ENCODE results near the gene PTPDC1.

PTPDC1 gene

GRCh38 chr9:94078086-94078485 lies 6.2 kb upstream of the PTPDC1 start:
- Histone ChIP-seq H3K79me1 (ENCODE audit: low read length) (no peaks in the 10 kb centered on the region), H3K4me3 (ENCODE audit: low read length) (no peak overlapping the region), H2AK5ac (ENCODE audit: low read length) (no peak overlapping the region), H3K36me3 (ENCODE audit: control insufficient read depth, insufficient read depth, low read length) (no peaks in the 10 kb centered on the region), H3K4me1 (ENCODE audit: control insufficient read depth, low read depth, low read length) (no peaks in the 10 kb centered on the region), H3K4me2 (ENCODE audit: low read length) (no peak overlapping the region), H3K27me3 (ENCODE audit: insufficient read depth, low read length, poor library complexity) (no peaks in the 10 kb centered on the region), H3K27ac (ENCODE audit: low read depth, low read length) (no peak overlapping the region), H3K9ac (ENCODE audit: low read length) (no peak overlapping the region), H3K79me2 (ENCODE audit: control insufficient read depth, insufficient read depth, low read length) (no peaks in the 10 kb centered on the region), H3K23ac (ENCODE audit: low read length) (no peak overlapping the region), H4K8ac (ENCODE audit: low read depth, low read length) (no peak overlapping the region), H3K4ac (ENCODE audit: low read depth, low read length) (no peak overlapping the region), H3K56ac (ENCODE audit: low read length) (no peak overlapping the region), H2BK5ac (ENCODE audit: low read length) (no peak overlapping the region), H4K5ac (ENCODE audit: low read length) (no peak overlapping the region), H3K18ac (ENCODE audit: low read length) (no peak overlapping the region), H2BK120ac (ENCODE audit: low read depth, low read length) (no peak overlapping the region), H2BK15ac (replicated peaks; ENCODE audit: low read depth) (no peak overlapping the region)
- no peak for DNase-seq
- WGBS (ENCODE audit: extremely low coverage, insufficient coverage, low lambda C conversion rate) = no CpG with 5 or more reads among the region's 2 CpGs

- Histone ChIP-seq H2BK120ac (ENCODE audit: low read depth, low read length) (no peak overlapping the region), H3K4me2 (ENCODE audit: low read length) (no peak overlapping the region), H4K8ac (ENCODE audit: low read depth, low read length) (no peak overlapping the region), H3K4me3 (ENCODE audit: low read length) (no peak overlapping the region), H3K23ac (ENCODE audit: low read length) (no peak overlapping the region), H3K4me1 (ENCODE audit: control insufficient read depth, low read depth, low read length) (no peaks in the 10 kb centered on the region), H2BK15ac (replicated peaks; ENCODE audit: low read depth) (no peak overlapping the region), H3K27ac (ENCODE audit: low read depth, low read length) (no peak overlapping the region), H4K5ac (ENCODE audit: low read length) (no peak overlapping the region), H3K79me1 (ENCODE audit: low read length) (no peaks in the 10 kb centered on the region), H3K27me3 (ENCODE audit: insufficient read depth, low read length, poor library complexity) (no peaks in the 10 kb centered on the region), H3K56ac (ENCODE audit: low read length) (no peak overlapping the region), H3K36me3 (ENCODE audit: control insufficient read depth, insufficient read depth, low read length) (no peaks in the 10 kb centered on the region), H2BK5ac (ENCODE audit: low read length) (no peak overlapping the region), H3K79me2 (ENCODE audit: control insufficient read depth, insufficient read depth, low read length) (no peaks in the 10 kb centered on the region), H3K4ac (ENCODE audit: low read depth, low read length) (no peak overlapping the region), H3K9ac (ENCODE audit: low read length) (no peak overlapping the region), H3K18ac (ENCODE audit: low read length) (no peak overlapping the region), H2AK5ac (ENCODE audit: low read length) (no peak overlapping the region)
- no CpG with 5 or more reads among the region's 2 CpGs for WGBS (ENCODE audit: extremely low coverage, insufficient coverage, low lambda C conversion rate)
- DNase-seq = no peak
These were observed 5.0 kb upstream of the PTPDC1 start for GRCh38 chr9:94079236-94079635.

GRCh38 chr9:94080249-94080648 lies 4.0 kb upstream of the PTPDC1 start:
- Histone ChIP-seq H3K79me1 (ENCODE audit: low read length) (no peaks in the 10 kb centered on the region), H3K4me1 (ENCODE audit: control insufficient read depth, low read depth, low read length) (peaks cover 2% of the 10 kb centered on the region), H3K36me3 (ENCODE audit: control insufficient read depth, insufficient read depth, low read length) (no peaks in the 10 kb centered on the region)

GRCh38 chr9:94081435-94081834 lies 2.8 kb upstream of the PTPDC1 start:
- no peak overlapping the region for H2BK120ac ChIP-seq (ENCODE audit: low read depth, low read length)
- H3K4me1 ChIP-seq (ENCODE audit: control insufficient read depth, low read depth, low read length) = peaks cover 2% of the 10 kb centered on the region
- no peaks in the 10 kb centered on the region for H3K27me3 ChIP-seq (ENCODE audit: insufficient read depth, low read length, poor library complexity)
- no peak overlapping the region for H4K8ac ChIP-seq (ENCODE audit: low read depth, low read length)
- no peak overlapping the region for H3K18ac ChIP-seq (ENCODE audit: low read length)
- no peaks in the 10 kb centered on the region for H3K79me1 ChIP-seq (ENCODE audit: low read length)
- H3K79me2 ChIP-seq (ENCODE audit: control insufficient read depth, insufficient read depth, low read length) = no peaks in the 10 kb centered on the region
- no peak overlapping the region for H3K23ac ChIP-seq (ENCODE audit: low read length)
- H3K36me3 ChIP-seq (ENCODE audit: control insufficient read depth, insufficient read depth, low read length) = no peaks in the 10 kb centered on the region
- no peak overlapping the region for H2AK5ac ChIP-seq (ENCODE audit: low read length)
- H3K4ac ChIP-seq (ENCODE audit: low read depth, low read length) = no peak overlapping the region
- no peak overlapping the region for H3K4me3 ChIP-seq (ENCODE audit: low read length)
- no peak overlapping the region for H2BK5ac ChIP-seq (ENCODE audit: low read length)
- no peak overlapping the region for H3K56ac ChIP-seq (ENCODE audit: low read length)
- no peak overlapping the region for H4K5ac ChIP-seq (ENCODE audit: low read length)
- no CpG with 5 or more reads among the region's 4 CpGs for WGBS (ENCODE audit: extremely low coverage, insufficient coverage, low lambda C conversion rate)
- no peak overlapping the region for H3K9ac ChIP-seq (ENCODE audit: low read length)
- no peak overlapping the region for H3K27ac ChIP-seq (ENCODE audit: low read depth, low read length)
- no peak overlapping the region for H2BK15ac ChIP-seq (replicated peaks; ENCODE audit: low read depth)
- DNase-seq = no peak
- H3K4me2 ChIP-seq (ENCODE audit: low read length) = no peak overlapping the region

More at GRCh38 chr9:94080249-94080648, 4.0 kb upstream of the PTPDC1 start:
- no peak overlapping the region for H3K4me3 ChIP-seq (ENCODE audit: low read length)
- no CpG with 5 or more reads among the region's 2 CpGs for WGBS (ENCODE audit: extremely low coverage, insufficient coverage, low lambda C conversion rate)
- H3K4ac ChIP-seq (ENCODE audit: low read depth, low read length) = no peak overlapping the region
- no peaks in the 10 kb centered on the region for H3K27me3 ChIP-seq (ENCODE audit: insufficient read depth, low read length, poor library complexity)
- H2BK5ac ChIP-seq (ENCODE audit: low read length) = no peak overlapping the region
- no peak overlapping the region for H3K56ac ChIP-seq (ENCODE audit: low read length)
- no peak overlapping the region for H3K23ac ChIP-seq (ENCODE audit: low read length)
- H4K8ac ChIP-seq (ENCODE audit: low read depth, low read length) = no peak overlapping the region
- no peak overlapping the region for H3K4me2 ChIP-seq (ENCODE audit: low read length)
- H3K18ac ChIP-seq (ENCODE audit: low read length) = no peak overlapping the region
- DNase-seq = no peak
- H3K9ac ChIP-seq (ENCODE audit: low read length) = no peak overlapping the region
- no peak overlapping the region for H2AK5ac ChIP-seq (ENCODE audit: low read length)
- no peak overlapping the region for H2BK120ac ChIP-seq (ENCODE audit: low read depth, low read length)
- H3K27ac ChIP-seq (ENCODE audit: low read depth, low read length) = no peak overlapping the region
- H2BK15ac ChIP-seq (replicated peaks; ENCODE audit: low read depth) = no peak overlapping the region
- no peaks in the 10 kb centered on the region for H3K79me2 ChIP-seq (ENCODE audit: control insufficient read depth, insufficient read depth, low read length)
- H4K5ac ChIP-seq (ENCODE audit: low read length) = no peak overlapping the region

- H3K27ac ChIP-seq (ENCODE audit: low read depth, low read length) = no peak overlapping the region
- H3K23ac ChIP-seq (ENCODE audit: low read length) = no peak overlapping the region
- peaks cover 4% of the 10 kb centered on the region for H3K4me1 ChIP-seq (ENCODE audit: control insufficient read depth, low read depth, low read length)
- no peak overlapping the region for H2AK5ac ChIP-seq (ENCODE audit: low read length)
- H3K79me1 ChIP-seq (ENCODE audit: low read length) = no peaks in the 10 kb centered on the region
- no peak overlapping the region for H3K4ac ChIP-seq (ENCODE audit: low read depth, low read length)
- H3K27me3 ChIP-seq (ENCODE audit: insufficient read depth, low read length, poor library complexity) = no peaks in the 10 kb centered on the region
- no peak overlapping the region for H3K18ac ChIP-seq (ENCODE audit: low read length)
- no peaks in the 10 kb centered on the region for H3K36me3 ChIP-seq (ENCODE audit: control insufficient read depth, insufficient read depth, low read length)
- H3K56ac ChIP-seq (ENCODE audit: low read length) = no peak overlapping the region
- H3K79me2 ChIP-seq (ENCODE audit: control insufficient read depth, insufficient read depth, low read length) = no peaks in the 10 kb centered on the region
- H3K4me2 ChIP-seq (ENCODE audit: low read length) = no peak overlapping the region
- H4K5ac ChIP-seq (ENCODE audit: low read length) = no peak overlapping the region
- no CpG with 5 or more reads among the region's 8 CpGs for WGBS (ENCODE audit: extremely low coverage, insufficient coverage, low lambda C conversion rate)
- H2BK5ac ChIP-seq (ENCODE audit: low read length) = no peak overlapping the region
- no peak overlapping the region for H2BK120ac ChIP-seq (ENCODE audit: low read depth, low read length)
- H3K9ac ChIP-seq (ENCODE audit: low read length) = no peak overlapping the region
- no peak overlapping the region for H3K4me3 ChIP-seq (ENCODE audit: low read length)
- H4K8ac ChIP-seq (ENCODE audit: low read depth, low read length) = no peak overlapping the region
- H2BK15ac ChIP-seq (replicated peaks; ENCODE audit: low read depth) = no peak overlapping the region
- DNase-seq = peak; percentile 23
These were observed 2.3 kb upstream of the PTPDC1 start for GRCh38 chr9:94081864-94082463.

- Histone ChIP-seq H4K8ac (ENCODE audit: low read depth, low read length) (no peak overlapping the region), H3K27me3 (ENCODE audit: insufficient read depth, low read length, poor library complexity) (no peaks in the 10 kb centered on the region), H2BK120ac (ENCODE audit: low read depth, low read length) (no peak overlapping the region), H3K23ac (ENCODE audit: low read length) (no peak overlapping the region), H3K4me3 (ENCODE audit: low read length) (no peak overlapping the region), H3K56ac (ENCODE audit: low read length) (no peak overlapping the region), H3K18ac (ENCODE audit: low read length) (no peak overlapping the region), H3K36me3 (ENCODE audit: control insufficient read depth, insufficient read depth, low read length) (no peaks in the 10 kb centered on the region), H2BK15ac (replicated peaks; ENCODE audit: low read depth) (no peak overlapping the region), H3K27ac (ENCODE audit: low read depth, low read length) (no peak overlapping the region), H4K5ac (ENCODE audit: low read length) (no peak overlapping the region), H3K79me1 (ENCODE audit: low read length) (no peaks in the 10 kb centered on the region), H3K9ac (ENCODE audit: low read length) (no peak overlapping the region), H2AK5ac (ENCODE audit: low read length) (no peak overlapping the region), H3K4me2 (ENCODE audit: low read length) (no peak overlapping the region), H3K4me1 (ENCODE audit: control insufficient read depth, low read depth, low read length) (peaks cover 4% of the 10 kb centered on the region), H2BK5ac (ENCODE audit: low read length) (no peak overlapping the region), H3K79me2 (ENCODE audit: control insufficient read depth, insufficient read depth, low read length) (no peaks in the 10 kb centered on the region), H3K4ac (ENCODE audit: low read depth, low read length) (no peak overlapping the region)
- no peak for DNase-seq
- no CpG with 5 or more reads among the region's 3 CpGs for WGBS (ENCODE audit: extremely low coverage, insufficient coverage, low lambda C conversion rate)
These were observed 1.7 kb upstream of the PTPDC1 start for GRCh38 chr9:94082553-94082952.
